ENCODE results near the gene CLDN12.
A peak's percentile ranks its signal among the peaks of the same experiment; 100 is the strongest.

Gene CLDN12

GRCh38 chr7:90403174-90404113 lies at the start of gene CLDN12:
Gene CLDN12 (plus strand): TSS chr7:90403461. CDS start chr7:90412677, 9,216 bp downstream.
- DNase-seq (ENCODE audit: low read depth): peak; percentile 38

- DNase-seq (ENCODE audit: low read depth): no peak
Observed at GRCh38 chr7:90383422-90383821, 19.8 kb upstream of the CLDN12 start.

DNA sequence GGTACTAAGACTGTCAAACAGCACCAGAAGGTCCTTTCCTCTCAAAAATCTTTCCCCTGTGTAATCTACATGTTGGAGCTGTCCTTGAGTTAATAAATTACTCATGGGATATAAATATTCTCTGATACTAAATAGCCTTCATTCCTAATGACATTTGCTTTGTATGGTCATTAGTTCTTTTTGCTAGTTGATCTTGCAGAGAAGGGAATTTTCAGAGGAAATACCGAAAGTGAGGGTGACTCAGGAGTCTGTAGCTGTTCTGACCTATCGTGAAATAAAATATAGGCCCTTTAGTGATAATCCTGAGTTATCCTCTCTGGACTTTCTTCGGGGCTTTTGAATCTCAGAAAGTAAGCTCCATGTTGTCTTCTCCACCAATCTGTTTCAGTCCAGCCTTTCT lies 19.4 kb upstream of the CLDN12 start:
- DNase-seq (ENCODE audit: low read depth): no peak

DNA sequence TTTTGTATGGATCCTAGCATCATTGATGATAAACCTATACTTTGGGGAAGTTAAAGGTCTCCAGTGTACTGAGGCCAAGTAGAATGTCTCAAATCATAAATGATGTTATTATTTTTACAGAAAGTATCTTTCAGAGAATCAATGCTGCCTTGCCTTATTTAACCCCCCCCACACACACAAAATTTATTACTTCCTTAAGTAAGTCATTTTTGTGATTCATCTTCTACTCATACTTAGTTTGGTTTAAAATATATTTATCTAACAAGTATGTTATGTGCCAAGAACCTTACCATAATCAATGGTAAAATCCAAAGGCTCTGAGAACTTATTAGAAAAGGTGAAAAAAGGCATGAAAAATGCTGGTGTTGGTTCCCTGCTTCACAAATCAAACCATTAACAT lies 18.8 kb upstream of the CLDN12 start:
- no peak for DNase-seq (ENCODE audit: low read depth)

DNA sequence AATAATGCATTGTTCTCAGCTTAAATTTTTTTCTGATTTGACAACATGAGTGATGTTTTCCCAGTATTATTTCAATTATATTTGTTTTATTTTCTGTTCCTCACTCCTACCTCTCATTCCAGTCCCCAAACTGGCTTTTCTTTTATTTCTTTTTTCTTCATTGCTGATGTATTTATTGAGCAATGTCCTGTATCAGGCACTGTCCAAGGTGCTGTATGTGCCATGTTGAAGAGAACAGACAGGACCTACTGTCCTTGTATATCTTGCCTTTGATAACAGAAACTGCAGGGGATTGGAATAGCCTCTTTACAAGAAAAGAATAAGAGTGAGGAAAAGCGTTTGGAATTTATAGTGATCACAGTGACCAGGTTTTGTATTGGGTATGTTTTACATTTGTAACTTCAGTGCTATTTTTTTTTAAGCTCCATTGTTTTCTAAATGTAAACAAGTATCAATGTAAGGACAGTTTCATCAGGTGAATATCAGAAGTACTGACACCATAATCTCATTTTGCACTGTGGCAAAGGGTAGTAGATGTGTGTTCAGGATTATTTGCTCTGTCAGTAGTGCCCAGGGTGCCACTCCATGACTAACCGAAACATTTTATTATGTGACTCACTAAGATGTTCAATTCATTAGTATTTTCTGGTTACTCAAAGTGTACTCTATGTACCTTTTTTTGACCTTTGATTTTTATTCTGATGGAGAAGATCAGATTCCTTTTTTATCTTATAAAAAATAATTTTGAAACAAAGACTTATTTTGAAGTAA lies 15.6 kb upstream of the CLDN12 start:
- DNase-seq (ENCODE audit: low read depth): no peak

- no peak for DNase-seq (ENCODE audit: low read depth)
Observed at GRCh38 chr7:90390926-90391325, 12.3 kb upstream of the CLDN12 start.

GRCh38 chr7:90391488-90391887 lies 11.8 kb upstream of the CLDN12 start:
- no peak for DNase-seq (ENCODE audit: low read depth)

- no peak for DNase-seq (ENCODE audit: low read depth)
Observed at GRCh38 chr7:90396420-90396819, 6.8 kb upstream of the CLDN12 start.

DNA sequence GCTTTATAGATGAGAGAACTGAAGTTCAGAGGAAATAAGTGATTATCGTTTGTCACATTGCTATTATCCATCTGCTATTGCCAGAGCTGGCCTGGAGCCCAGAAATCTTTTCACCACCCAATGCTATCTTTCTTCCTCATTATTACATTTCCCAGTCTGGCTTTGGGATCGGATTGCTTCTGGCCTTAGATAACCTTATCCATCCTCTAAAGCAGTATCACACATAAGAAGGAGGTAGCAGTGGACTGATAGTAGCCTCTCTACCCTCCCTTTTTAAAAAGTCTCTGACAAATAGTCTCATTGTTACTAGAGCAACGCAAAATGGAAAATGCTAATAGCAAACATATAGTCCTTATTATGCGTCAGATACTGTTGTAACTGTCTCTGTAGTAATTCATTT lies 1.3 kb upstream of the CLDN12 start:
- DNase-seq (ENCODE audit: low read depth): no peak

- DNase-seq (ENCODE audit: low read depth): no peak
Observed at GRCh38 chr7:90402785-90403173, 482 bp upstream of the CLDN12 start.

GRCh38 chr7:90404777-90405176 lies 1.5 kb downstream of the CLDN12 start:
- DNase-seq (ENCODE audit: low read depth): no peak

DNA sequence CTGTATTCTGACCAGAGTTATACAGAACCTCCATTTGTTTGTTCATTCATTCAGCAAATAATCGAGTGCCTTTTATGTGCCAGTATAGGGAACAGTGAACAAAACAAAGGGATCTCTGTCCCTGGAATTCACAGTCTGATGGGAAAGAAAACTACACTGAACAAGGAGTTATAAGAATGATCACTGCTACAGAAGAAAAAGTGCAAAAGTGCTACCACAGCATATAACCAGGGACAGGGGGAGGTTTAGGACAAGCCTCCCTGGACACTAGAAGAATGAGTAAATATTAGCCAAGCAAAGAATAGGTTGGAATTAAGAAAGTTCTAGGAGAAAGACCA lies 4.2 kb downstream of the CLDN12 start:
- DNase-seq (ENCODE audit: low read depth): no peak

GRCh38 chr7:90408142-90408541 lies 4.9 kb downstream of the CLDN12 start:
- DNase-seq (ENCODE audit: low read depth): no peak

GRCh38 chr7:90409667-90410066 lies 6.4 kb downstream of the CLDN12 start:
- no peak for DNase-seq (ENCODE audit: low read depth)

GRCh38 chr7:90411510-90411909 lies 8.2 kb downstream of the CLDN12 start:
- DNase-seq (ENCODE audit: low read depth): no peak

- no peak for DNase-seq (ENCODE audit: low read depth)
Observed at GRCh38 chr7:90412458-90413184, 9.4 kb downstream of the CLDN12 start.

GRCh38 chr7:90413185-90413528 lies 9.9 kb downstream of the CLDN12 start:
- no peak for DNase-seq (ENCODE audit: low read depth)

- no peak for DNase-seq (ENCODE audit: low read depth)
Observed at GRCh38 chr7:90421651-90422050, 18.4 kb downstream of the CLDN12 start.

GRCh38 chr7:90424720-90425119 lies 21.5 kb downstream of the CLDN12 start:
- no peak for DNase-seq (ENCODE audit: low read depth)

DNA sequence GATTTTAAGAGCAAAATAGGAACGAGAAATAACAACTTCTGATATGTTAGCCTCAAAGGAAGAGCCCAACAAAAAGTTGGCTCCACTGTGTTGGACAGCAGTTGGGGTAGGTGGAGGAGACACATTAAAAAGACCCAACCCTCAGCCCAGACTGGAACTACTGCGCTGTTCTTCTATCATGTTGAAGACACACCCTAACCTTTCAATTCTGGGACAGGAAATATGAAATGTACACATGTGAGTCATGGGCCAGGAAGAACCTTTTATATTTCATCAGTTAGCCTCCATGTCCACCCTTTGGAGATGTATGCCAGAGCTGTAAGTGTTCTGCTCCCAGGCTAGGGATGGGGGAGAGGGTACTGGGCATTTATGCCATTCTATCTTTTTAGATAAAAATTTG lies 22.1 kb downstream of the CLDN12 start:
- DNase-seq (ENCODE audit: low read depth): no peak

- DNase-seq (ENCODE audit: low read depth): no peak
Observed at GRCh38 chr7:90430614-90431460, 27.6 kb downstream of the CLDN12 start.

DNA sequence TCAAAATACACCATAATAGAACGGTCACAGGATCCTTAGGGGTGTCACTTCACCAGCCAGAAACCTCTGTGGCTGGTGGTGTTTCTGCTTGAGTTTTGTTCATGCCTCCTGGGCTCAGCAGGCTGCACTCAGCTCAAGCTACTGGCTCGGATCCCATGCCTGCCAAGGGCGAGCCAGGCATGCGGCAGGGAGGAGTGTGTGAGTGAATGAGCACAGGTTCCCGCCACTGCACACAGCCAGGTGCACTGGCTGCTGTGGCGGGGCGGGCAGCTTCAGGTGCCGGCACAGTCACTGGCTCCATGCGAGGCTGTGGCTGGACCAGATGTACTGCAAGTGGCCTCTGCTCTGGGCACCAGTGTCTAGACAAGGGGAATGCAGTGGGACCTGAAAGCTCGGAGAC lies 29.5 kb downstream of the CLDN12 start:
- no peak for DNase-seq (ENCODE audit: low read depth)

Measured in stimulated activated CD8-positive, alpha-beta memory T cell treated with anti-CD3 and anti-CD28 coated beads, Interleukin-15, amount 100 ng/mL, for 24 hours (primary cell).